Transverse colon (tissue), 4 donors: ENCODE measurements around the gene KRTAP10-9. TPM values are rescaled to one million over a fixed set of nuclear protein-coding genes. Genes with fewer than 3 reads are reported as not detected.
"Not testable (repeated sequence)": the region's sequence is repeated elsewhere in the genome, so short reads cannot be mapped to it uniquely, and the experiment has no call there.

Experiments used
- DNase-seq: peaks from one replicate; pipeline ENCODE4 v3.0.0-alpha.2; 2019
- H3K27ac ChIP-seq, 4 donors: fragments of 200-600 bp; sonication (generic); 2 replicates each; pipeline ENCODE4 v1.5.1; 2016 to 2018; ENCODE audit warnings: inconsistent platforms in 4 of 4
- H3K27me3 ChIP-seq: fragments of 200-600 bp; sonication (generic); 2 replicates; pipeline ENCODE4 v1.5.1; 2017; ENCODE audit warnings: inconsistent platforms
- H3K36me3 ChIP-seq, 4 donors: fragments of 200-600 bp; sonication (generic); 2 replicates each; pipeline ENCODE4 v1.5.1; 2017 to 2019; ENCODE audit warnings: inconsistent platforms in 4 of 4
- H3K4me1 ChIP-seq, 4 donors: fragments of 200-600 bp; sonication (generic); 2 replicates each; pipeline ENCODE4 v1.5.1; 2017 to 2020; ENCODE audit warnings: inconsistent platforms in 4 of 4
- H3K4me3 ChIP-seq, 4 donors: fragments of 200-600 bp; sonication (generic); 1 replicate in 1 of 4; 2 replicates in 3 of 4; pipeline versions ENCODE4 v1.5.1 to v1.6.1; 2017 to 2019; ENCODE audit warnings: inconsistent platforms in 4 of 4
- H3K9me3 ChIP-seq, 2 donors: fragments of 200-600 bp; sonication (generic); 2 replicates each; pipeline ENCODE4 v1.5.1; 2017 to 2019; ENCODE audit warnings: inconsistent platforms in 2 of 2
- EP300 ChIP-seq: sonication (generic); formaldehyde crosslinking; IDR thresholded peaks from one replicate; pipeline ENCODE4 v1.6.1; 2017; ENCODE audit warnings: antibody characterized with exemption, low read depth
- POLR2A ChIP-seq: fragments of 450-650 bp; IDR thresholded peaks from one replicate; pipeline ENCODE4 v1.6.1; 2016; ENCODE audit warnings: antibody characterized with exemption, mild to moderate bottlenecking, moderate library complexity
- POLR2AphosphoS5 ChIP-seq, 3 donors: sonication (generic); formaldehyde crosslinking; IDR thresholded peaks; one replicate each; pipeline ENCODE4 v1.6.1; 2016; ENCODE audit warnings: antibody characterized with exemption in 3 of 3
- WGBS, 2 donors: methylation state at CpG; one replicate each; pipeline ENCODE4 v1.1.5; 2018; ENCODE audit warnings: low coverage in 1 of 2; 5-methylcytosine and 5-hydroxymethylcytosine counted together
- in situ Hi-C, 4 donors: fragments of 200-750 bp; cut with MboI; loops; one replicate each; pipeline versions ENCODE4 v1.15.0 to v1.15.1; 2017; ENCODE audit warnings: low sequenced_read_pairs in 3 of 4, low pct_ligation_motif_present in 1 of 4, low pct_unique_long_range_greater_than_20kb in 1 of 4
- intact Hi-C: fragments of 100-400 bp; cut with DNase I; formaldehyde crosslinking; loops from one replicate; pipeline ENCODE4 v1.15.1; 2023; ENCODE audit warnings: low total_unique reads
- total RNA-seq, 4 donors: library from RNA; depleted of rRNA; stranded (reverse); fragments of >200 nt; gene quantifications; one replicate each; pipeline ENCODE4 v1.1.0, GENCODE V29; 2016
- TF ChIP-seq, protein P1 (sequence below), 5 experiments: fragments of 200-600 bp in 3 of 5; fragments of 450-650 bp in 2 of 5; sonication (generic) in 3 of 5; IDR thresholded peaks; 1 replicate in 2 of 5; 2 replicates in 3 of 5; pipeline ENCODE4 v1.5.1; 2016 to 2017; ENCODE audit warnings: antibody characterized with exemption in 5 of 5, inconsistent platforms in 3 of 5, mild to moderate bottlenecking in 2 of 5, moderate library complexity in 1 of 5

Gene KRTAP10-9
- total RNA-seq, 4 donors from 2014 or later: not detected

DNA sequence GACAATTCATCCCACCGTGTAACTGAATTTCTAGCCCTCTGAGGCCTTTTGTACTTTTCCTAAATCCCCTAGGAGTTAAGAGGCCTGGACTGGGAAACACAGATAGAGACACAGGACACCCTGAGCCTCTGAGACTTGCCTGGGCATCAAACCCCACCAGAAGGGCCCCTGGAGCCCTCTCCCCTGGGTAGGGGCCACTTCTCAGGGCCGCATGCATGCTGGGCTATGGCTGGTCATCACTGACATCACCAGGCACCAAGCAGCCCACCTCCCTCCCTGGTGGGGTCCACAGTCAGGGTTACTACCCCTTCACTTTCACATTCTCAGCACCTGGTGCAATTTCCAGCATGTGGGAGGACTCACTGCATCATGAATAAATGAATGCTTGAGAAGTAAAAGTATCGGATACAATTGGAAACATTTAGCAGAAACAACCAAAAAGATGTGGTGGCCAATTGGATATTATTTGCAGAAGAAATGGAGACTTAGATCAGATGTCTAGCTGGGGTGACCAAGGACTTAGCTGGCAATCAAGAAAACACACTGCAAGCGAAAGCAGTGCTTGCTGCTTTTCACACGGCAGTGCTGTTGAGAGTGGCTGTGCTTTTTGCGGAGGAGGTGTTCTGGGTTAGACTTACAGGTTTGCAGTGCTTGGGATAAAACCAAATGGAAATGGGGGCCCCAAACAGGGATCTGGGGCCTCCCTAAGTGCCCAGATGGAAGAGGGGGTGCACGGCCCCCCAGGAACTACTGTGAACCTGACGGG is 27.4 kb upstream of the KRTAP10-9 start:
- TF ChIP-seq POLR2A: no peak
- in situ Hi-C loops: loop anchor here in 2 of 4 donors (25.0 kb wide), 1 partner anchor 88 kb away; the partner anchor contains the start of genes KRTAP10-12 (in 2 of the 2) and KRTAP12-1 (in 2 of the 2)
- Histone ChIP-seq H3K9me3 (peaks cover 0 to 5% of the 10 kb centered on the region in 2 donors), H3K4me3 (no peak overlapping the region), H3K27me3 (peaks cover 42% of the 10 kb centered on the region), H3K4me1 (no peaks in the 10 kb centered on the region), H3K36me3 (no peaks in the 10 kb centered on the region), H3K27ac (no peak overlapping the region)
- DNase-seq: no peak
- 83 to 89% methylated on average over 6 to 8 of the region's 8 CpGs for WGBS, 2 donors
- intact Hi-C loops: no loop called here

DNA sequence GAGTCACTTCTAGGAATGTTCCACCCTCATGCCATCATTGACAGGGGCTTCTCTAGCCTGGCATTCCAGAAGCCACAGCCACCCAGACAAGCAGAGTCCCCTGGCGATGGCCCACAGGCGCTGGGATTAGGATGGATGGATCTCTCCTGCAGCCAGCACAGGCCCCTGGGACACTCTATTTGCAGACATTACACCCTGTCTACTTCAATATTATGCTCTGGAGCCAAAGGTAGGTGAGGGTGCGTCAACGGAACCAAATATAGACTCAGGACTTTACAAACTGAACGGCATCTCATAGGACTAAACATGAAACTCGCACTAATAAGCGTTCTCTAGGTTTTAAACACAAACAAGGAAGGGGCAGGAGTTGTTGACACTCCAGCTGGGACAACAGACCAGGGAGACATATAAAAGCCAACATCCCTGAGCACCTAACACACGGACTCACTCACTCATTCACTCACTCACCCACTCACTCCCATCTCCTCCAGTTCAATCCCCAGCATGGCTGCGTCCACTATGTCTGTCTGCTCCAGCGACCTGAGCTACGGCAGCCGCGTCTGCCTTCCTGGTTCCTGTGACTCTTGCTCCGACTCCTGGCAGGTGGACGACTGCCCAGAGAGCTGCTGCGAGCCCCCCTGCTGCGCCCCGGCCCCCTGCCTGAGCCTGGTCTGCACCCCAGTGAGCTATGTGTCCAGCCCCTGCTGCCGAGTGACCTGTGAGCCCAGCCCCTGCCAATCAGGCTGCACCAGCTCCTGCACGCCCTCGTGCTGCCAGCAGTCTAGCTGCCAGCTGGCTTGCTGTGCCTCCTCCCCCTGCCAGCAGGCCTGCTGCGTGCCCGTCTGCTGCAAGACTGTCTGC is 26.5 kb upstream of the KRTAP10-9 start, which contains the start of gene KRTAP10-7:
TSS of gene KRTAP10-7 (plus strand) at position 480 of the 861 bp plus-strand sequence. CDS start at position 505, 25 bp downstream.
- WGBS, 2 donors: 51 to 60% methylated on average over 7 to 23 of the region's 23 CpGs
- H3K27ac ChIP-seq, H3K36me3 ChIP-seq, intact Hi-C loops, DNase-seq, in situ Hi-C loops, H3K4me3 ChIP-seq, H3K9me3 ChIP-seq, H3K4me1 ChIP-seq: not testable (repeated sequence)
- H3K27me3 ChIP-seq: peaks cover 37% of the 10 kb centered on the region

DNA sequence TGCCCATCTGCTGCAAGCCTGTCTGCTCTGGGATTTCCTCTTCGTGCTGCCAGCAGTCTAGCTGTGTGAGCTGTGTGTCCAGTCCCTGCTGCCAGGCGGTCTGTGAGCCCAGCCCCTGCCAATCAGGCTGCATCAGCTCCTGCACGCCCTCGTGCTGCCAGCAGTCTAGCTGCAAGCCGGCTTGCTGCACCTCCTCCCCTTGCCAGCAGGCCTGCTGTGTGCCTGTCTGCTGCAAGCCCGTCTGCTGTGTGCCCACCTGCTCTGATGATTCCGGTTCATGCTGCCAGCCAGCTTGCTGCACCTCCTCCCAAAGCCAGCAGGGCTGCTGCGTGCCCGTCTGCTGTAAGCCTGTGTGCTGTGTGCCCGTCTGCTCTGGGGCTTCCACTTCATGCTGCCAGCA is 25.8 kb upstream of the KRTAP10-9 start:
- H3K27me3 ChIP-seq: peaks cover 36% of the 10 kb centered on the region
- H3K9me3 ChIP-seq, DNase-seq, H3K4me1 ChIP-seq, H3K36me3 ChIP-seq, intact Hi-C loops, H3K4me3 ChIP-seq, H3K27ac ChIP-seq, in situ Hi-C loops: not testable (repeated sequence)
- 62% methylated on average over 5 of the region's 10 CpGs; no CpG with 5 or more reads in 1 of the 2 donors for WGBS, 2 donors

DNA sequence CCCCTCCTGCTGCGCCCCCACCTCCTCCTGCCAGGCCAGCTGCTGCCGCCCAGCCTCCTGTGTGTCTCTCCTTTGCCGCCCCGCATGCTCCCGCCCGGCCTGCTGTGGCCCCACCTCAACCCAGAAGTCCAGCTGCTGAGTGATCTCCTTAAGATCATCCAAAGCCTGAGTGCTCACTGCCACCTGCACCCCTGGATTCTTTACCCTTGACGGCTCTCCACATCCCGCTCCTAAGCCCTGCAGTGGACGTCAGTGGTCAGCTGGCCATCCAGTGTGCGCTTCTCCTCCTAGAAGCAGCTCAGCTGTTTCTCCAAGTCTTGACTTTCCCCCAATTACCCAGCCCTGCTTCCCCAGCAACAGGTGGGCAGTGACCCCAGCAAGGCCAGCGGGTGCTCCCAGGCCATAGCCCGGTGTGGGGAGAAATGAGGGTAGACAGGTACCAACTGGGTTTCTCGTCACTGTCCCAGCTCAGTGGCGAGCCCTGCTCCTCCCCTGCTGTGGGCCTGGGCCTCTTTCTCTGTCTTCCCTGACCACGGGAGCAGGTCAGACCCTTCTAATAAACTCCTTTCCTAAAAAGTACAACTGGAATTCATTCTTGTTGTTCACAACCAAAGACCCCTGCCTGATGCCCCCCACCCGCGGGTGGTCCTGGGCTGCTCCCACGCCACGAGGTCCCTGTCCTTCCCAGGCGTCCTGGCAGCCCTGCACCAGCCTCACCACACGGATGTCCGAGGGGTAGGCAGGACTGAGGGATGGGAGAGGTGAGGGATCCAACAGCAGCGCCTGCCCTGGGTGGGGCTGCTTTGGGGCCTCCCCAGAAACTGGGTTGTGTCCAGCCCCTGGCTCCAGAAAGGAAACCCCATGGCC is 25.1 kb upstream of the KRTAP10-9 start:
- intact Hi-C loops: no loop called here
- no peak overlapping the region for H3K27ac ChIP-seq
- no peak overlapping the region for H3K4me3 ChIP-seq
- peaks cover 0 to 5% of the 10 kb centered on the region in 2 donors for H3K9me3 ChIP-seq
- DNase-seq: no peak
- no peaks in the 10 kb centered on the region for H3K36me3 ChIP-seq
- TF ChIP-seq EP300: no peak
- no peak for TF ChIP-seq POLR2A
- no peak for TF ChIP-seq POLR2AphosphoS5 (IDR thresholded peaks at IDR 0.05)
- TF ChIP-seq, protein P1, sequence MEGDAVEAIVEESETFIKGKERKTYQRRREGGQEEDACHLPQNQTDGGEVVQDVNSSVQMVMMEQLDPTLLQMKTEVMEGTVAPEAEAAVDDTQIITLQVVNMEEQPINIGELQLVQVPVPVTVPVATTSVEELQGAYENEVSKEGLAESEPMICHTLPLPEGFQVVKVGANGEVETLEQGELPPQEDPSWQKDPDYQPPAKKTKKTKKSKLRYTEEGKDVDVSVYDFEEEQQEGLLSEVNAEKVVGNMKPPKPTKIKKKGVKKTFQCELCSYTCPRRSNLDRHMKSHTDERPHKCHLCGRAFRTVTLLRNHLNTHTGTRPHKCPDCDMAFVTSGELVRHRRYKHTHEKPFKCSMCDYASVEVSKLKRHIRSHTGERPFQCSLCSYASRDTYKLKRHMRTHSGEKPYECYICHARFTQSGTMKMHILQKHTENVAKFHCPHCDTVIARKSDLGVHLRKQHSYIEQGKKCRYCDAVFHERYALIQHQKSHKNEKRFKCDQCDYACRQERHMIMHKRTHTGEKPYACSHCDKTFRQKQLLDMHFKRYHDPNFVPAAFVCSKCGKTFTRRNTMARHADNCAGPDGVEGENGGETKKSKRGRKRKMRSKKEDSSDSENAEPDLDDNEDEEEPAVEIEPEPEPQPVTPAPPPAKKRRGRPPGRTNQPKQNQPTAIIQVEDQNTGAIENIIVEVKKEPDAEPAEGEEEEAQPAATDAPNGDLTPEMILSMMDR (IDR thresholded peaks at IDR 0.05): no peak
- peaks cover 41% of the 10 kb centered on the region for H3K27me3 ChIP-seq
- WGBS, 2 donors: 71 to 83% methylated on average over 3 to 22 of the region's 23 CpGs
- no peaks in the 10 kb centered on the region for H3K4me1 ChIP-seq
- in situ Hi-C loops: no loop called here

DNA sequence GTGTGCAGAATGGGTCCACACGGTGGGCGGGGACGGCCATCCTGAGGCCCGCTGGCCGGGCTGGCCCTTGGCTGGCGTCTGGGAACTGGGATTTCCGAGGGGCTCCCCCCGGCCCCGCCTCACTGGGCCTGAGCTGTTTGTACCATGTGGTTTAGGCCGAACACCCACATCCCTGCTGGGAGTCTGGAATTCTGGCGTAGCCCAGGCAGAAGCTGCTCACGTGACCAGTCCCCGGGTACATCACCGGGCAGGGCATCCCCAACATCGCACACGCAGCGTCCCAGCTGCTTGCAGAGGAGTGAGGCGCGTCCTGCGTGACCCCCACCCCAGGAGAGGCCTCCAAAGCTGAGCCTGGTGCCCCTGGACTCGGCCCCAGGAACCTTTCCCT is 24.4 kb upstream of the KRTAP10-9 start:
- H3K27me3 ChIP-seq: peaks cover 45% of the 10 kb centered on the region
- 68% methylated on average over 20 of the region's 21 CpGs; no CpG with 5 or more reads in 1 of the 2 donors for WGBS, 2 donors
- H3K27ac ChIP-seq: no peak overlapping the region
- no peak overlapping the region for H3K4me3 ChIP-seq
- intact Hi-C loops: no loop called here
- H3K4me1 ChIP-seq: no peaks in the 10 kb centered on the region
- peaks cover 0 to 5% of the 10 kb centered on the region in 2 donors for H3K9me3 ChIP-seq
- DNase-seq: no peak
- no peaks in the 10 kb centered on the region for H3K36me3 ChIP-seq
- in situ Hi-C loops: no loop called here
- TF ChIP-seq POLR2A (no peak), POLR2AphosphoS5 (IDR thresholded peaks at IDR 0.05) (no peak), EP300 (no peak)
- TF ChIP-seq, protein P1 (IDR thresholded peaks at IDR 0.05): no peak
